Kasumi-1 (cell line): ENCODE data around the gene TNIK.

Experiments
- DNase-seq, 2 experiments: peaks; one replicate each; lab custom pipeline; 2025; lab: John Stamatoyannopoulos, UW

TNIK gene

DNA sequence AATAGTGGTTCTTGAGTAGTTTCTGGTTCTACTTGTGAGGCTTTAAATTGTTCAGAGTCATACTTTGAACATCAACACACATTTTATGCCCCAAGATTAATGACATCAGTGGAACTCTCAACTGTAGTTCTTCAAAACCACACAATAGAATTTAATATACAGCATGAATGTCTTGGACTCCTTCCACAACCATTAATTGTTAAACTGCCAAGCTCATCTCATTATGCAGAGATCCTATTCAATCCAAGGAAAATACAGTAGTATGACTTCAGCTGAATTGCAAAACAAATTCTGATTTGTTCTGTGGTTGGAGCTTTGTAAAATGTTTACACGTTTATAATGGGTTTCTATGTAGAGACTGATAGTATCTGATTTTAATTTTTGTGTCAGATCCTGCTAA is 234.5 kb downstream of the TNIK start:
- DNase-seq = no peak

DNA sequence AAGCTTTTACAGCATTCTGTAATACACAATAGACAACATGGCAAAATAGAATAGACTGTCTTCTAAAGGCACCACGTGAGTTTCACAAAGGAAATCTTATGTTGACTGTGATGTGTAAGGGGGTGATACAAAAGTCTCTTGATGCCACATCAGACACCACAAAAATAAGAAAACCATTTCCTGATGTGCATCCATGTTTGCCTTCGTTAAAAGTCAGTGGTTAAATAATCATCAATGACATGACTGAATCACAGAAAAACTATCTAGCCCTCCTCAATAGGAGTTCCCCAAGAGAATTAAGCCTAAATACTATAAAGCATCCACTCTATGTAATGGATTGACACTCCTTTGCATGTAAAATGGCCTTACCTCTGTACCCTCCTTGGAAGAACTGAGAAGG is 235.0 kb downstream of the TNIK start:
- DNase-seq = no peak

DNA sequence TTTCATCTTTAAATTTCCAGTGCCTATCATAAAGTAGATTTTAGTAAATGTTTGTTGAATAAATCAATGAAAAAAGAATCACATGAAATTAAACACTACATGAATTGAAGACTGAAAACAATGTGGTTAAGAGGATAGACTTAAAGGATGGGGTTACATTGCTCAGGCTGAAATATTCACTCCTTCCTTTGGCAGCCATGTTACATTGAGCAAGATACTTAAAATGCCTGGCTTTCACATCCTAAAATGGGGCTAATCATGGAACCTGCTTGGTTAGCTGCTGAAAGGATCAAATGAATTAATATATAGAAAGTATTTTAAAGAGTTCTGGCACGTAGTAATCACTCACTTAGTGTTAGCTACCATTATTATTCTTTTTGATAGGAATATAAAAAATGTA is 236.8 kb downstream of the TNIK start:
- DNase-seq = no peak

DNA sequence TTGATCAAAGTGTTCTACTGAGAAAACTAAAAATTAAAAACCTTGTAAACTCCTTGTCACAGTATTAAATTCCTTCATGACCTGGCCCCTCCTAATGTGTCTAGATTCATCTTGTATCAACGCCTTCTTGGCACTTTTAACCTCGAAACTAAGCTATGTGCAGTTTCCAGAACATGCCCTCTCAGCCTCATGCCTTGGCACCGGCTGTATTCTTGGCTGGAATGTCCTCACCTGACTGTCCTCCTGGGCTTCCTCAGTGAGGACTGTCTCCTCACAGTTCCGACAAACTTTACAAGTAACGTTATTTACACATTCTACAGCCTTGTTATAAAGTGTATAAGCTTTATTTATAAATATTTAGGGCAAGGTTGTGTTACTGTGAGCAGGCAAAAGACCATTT is 237.2 kb downstream of the TNIK start:
- DNase-seq = no peak

DNA sequence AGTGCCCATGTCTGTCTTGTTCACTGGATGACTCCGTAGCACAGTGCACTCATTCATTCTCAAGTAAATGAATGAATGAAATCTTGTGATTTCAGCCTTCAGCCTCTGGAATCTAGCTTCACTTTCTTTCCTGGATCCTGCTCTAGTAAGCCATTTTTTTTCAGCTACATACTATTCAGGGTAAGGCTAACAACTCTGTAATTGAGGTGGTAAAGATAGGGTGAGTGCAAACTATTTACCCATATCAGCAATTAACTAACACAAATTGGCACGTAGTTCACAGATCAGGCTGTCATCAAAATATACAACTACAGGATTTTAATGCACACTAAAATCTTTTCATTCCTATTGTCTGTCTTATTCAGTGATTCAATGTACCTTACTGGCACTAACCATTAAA is 238.6 kb downstream of the TNIK start:
- no peak for DNase-seq

DNA sequence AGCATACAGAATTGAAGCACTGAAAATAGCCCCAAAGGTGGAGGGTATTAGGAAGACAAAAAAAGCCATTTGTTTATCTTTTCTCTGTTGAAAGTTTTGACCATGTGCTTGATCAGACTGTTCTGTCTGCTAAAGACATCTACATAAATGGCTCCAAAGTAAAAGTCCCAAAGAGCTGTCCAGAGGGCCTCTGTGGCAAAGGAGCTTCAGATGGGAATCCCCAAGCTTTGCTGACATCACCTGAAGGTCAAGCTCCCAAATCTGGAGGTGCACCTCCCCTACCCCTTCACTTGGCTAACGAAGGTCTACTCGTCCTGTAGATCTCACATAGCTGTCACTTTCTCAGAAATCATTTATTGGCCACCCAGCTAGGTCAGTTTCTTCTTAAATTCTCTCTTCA is 239.1 kb downstream of the TNIK start:
- no peak for DNase-seq

DNA sequence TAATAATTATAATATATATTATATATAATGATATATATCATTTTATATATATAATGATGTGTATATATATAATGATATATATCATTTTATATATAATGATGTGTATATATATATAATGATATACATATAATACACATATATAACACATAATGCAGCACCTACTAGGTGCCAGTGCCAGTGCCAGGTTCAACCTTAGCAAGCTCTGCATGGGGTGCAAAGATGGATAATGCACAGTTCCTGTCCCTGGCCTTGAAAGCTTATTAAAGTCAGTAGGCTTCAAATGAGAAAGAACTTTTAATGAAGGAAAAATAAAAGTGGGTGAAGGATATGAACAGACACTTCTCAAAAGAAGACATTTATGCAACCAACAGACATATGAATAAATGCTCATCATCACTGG is 240.9 kb downstream of the TNIK start:
- no peak for DNase-seq

DNA sequence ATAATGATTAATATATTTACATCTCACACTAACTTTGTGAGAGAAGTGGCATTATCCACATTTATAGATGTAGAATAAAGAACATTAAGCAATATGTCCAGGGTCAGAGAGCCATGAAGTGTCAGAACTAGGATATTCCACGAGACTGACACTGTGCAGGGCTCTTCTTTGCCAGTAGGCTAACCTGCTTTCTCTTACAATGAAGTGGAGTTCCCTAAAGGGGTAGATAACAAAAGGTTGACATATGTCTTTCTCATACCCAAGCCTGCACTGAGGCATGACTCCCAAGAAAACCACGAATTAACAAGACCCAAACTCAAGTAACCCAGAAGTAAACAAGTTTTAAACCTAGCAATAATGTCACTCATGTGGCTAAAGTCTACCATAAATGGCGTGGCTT is 242.1 kb downstream of the TNIK start:
- peak in 1 of 2 experiments; percentile 7 for DNase-seq

DNA sequence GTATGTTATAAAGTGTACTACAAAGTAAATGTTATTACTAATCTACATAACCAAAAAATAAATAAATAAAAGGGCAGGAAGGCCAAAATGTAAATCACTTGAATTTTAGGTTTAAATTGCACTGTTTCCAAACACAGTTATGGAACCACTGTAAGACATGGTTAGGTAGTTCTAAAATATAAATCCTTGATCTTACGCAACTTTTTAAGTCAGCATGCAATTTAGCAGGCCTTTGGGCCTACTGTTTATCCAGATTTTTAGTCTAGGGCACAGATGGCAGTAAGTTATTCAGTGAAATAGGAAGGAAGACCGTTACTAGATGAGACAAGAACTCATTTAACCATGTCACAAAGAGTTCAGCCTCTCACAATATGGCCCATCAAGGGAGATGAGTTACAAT is 246.3 kb downstream of the TNIK start:
- DNase-seq = no peak

DNA sequence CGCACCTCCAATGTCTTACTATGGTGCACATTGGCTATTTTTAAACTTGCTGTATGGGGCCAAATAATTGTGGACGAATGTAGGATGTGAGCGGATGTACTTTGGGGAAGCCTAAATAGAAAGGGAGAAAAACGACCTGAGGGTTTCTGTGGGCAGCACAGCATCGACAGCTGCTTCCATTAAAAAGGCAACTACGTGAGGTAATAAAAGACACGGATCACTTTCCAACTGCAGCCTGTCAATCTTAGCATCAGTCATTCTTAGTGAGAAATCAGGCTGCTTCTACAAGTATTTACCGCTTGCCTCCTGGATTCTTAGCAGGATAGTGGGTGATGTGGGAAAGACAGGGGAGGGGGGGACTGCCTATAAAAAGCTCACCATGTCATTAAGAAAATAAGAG is 247.0 kb downstream of the TNIK start:
- no peak for DNase-seq

DNA sequence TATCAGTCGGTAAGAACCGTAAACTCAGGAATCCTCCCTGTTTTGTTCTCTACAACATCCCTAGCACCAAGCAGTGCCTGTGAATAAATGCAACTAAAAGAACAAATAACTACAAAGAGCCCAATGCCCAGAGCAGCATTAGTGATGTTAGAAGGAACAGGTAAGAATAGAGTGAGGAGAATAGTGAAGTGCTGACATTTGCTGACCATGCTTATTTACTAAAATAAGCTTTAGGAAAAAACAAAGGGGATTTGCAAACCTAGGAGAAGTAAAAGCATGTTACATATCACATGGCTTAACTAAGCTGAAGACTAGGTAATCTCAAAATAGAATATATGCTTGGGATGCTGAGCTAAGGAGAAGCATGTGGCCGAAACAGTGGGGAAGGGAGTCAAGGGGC is 247.6 kb downstream of the TNIK start:
- no peak for DNase-seq

DNA sequence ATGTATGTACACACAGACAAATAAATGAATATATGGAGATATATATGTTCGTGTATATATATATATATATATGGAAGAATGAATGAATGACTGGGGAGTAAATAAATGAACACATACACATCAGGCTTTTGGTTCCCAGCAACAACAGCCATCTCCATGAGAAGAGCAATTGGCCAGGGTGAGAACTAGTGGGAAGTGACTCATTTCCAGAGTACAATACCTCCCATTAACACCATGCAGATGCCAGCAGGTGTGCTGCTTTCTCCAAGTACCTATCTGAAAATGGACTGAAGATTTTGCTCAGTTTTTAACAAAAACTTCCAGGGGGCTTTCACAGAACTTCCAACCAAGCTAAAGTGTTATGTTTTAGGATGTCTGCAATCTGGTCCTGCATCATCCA is 253.9 kb downstream of the TNIK start:
- DNase-seq = no peak

DNA sequence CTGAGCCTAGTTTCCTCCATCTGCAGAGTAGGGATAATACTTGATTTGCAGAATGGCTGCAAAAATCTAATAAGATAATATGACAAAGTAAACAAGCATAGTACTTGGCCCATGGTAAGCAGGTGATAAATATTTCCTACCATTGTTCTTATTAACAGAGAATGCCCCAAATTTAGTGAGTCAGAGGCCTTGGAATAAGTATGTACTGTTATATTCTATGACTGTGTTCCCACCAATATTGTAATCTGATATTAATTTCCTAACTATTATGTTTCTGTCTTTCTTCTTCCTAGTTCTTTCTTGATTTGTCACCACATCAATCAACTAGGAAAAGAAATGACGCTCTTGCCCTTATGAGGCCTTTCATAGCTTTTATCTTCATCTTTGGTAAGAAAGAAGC is 255.3 kb downstream of the TNIK start:
- no peak for DNase-seq

DNA sequence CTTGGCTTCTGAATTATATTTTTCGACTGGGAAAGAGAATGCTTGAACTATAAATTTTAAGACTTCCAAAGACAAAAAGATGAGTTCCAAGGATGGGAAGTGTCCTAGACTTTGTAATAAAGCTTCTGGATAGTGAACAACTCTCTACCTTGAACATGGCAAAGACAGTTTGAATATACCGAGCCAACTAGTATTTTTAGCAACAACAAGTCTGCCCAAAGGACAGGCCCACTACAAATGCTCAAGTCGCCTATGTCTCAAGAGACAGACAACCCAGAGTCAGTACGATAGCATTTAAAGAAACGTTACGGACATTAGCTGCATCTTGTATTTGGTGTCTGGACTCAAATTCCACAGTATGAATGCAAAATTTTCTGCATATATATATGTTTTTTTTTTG is 258.4 kb downstream of the TNIK start:
- DNase-seq = no peak

DNA sequence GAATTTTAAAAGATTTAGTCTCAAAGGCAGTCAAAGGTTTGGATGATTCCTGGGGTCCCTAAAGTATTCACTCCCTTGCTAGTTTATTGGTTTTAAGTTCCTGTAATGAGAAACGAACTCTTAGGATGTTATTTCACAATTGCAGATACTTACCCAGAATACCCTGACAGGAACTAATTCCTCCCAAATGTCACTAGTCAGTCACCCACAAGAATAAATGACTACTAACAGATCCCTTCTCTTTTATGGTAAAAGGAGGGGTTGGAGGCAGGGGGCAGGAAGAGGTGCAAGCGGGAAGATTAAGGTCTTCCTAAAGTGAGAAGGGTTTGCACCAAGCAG is 259.5 kb downstream of the TNIK start:
- DNase-seq = peak; percentile 94 to 95

DNA sequence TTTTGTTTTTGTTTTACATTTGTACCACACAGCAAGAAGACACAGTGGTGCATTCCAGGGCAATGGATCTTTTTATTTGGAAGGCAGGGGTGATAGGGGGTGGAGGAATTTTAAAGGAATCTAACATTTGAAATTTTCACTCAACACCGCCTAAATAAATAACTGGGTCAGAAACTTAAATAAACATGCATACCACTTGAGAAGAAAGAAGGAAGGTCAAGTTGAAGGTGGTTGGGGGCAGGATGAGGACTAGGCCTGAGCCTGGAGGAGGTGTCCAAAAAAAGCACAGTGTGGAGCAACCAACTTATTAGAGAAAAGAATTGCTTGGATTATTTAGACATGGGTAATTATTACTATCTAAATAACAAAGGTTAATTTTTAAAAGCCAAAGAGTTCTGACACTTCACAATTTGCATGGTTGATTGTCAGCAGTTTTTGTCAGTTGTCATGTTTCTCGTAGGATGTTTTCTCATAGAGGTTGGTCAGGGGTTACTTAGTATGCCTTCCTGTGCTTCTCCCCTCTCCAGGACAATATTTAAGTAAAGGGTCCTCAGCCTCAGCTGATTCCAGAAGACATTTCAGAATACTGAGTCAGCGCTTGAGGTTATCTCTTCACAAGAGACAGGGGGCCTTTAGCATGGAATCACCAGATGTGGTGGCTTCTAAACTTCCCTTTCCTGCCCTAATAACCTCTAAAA is 260.0 kb downstream of the TNIK start:
- peak in 1 of 2 experiments; percentile 44 for DNase-seq

DNA sequence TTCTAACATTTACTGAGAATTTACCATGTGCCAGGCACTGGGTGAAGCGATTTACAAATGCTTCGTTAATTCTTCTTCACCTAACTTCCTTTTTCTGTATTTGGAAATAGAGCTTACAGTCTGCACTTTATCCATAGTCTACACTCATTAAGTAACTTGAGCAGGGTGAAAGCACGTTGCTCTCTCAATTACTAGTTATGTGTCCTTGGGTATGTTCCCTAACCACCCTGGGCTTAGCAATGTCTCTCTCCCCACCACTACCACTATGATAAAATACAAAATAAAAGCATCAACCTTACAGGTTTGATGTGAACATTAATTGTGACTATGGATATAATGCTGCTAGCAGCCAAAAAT is 260.8 kb downstream of the TNIK start:
- DNase-seq = peak; percentile 34 to 37

DNA sequence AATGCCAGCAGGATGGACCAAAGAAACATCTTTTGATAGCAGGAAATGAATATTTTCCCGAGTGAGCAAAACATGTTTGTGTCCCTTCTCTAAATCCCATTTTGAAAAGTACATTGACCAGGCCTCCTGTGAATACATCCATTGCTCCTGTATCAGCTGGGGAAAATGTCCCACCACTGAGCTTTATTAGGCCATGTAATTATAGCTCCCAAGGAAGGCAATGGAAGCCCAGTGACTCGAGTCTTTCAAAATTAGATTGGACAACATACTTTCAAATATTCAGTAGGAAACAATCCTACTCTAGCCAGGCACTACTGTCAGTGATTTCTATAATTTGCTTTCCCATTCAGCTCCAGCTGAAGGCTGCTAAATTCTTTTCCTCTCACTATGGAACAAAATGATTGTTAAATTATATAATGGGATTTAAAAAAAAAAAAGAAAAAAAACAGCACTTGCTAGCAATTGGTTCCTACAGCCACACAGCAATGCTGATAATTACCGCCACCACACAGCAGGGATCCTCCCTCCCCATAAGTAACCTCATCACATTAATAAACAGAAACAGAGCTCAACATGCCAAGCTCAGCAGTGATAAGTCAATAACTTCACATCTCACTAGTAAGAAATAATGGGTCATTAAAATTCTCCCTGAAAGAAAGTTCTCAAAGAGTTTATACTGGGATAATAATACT is 261.3 kb downstream of the TNIK start:
- DNase-seq = no peak

DNA sequence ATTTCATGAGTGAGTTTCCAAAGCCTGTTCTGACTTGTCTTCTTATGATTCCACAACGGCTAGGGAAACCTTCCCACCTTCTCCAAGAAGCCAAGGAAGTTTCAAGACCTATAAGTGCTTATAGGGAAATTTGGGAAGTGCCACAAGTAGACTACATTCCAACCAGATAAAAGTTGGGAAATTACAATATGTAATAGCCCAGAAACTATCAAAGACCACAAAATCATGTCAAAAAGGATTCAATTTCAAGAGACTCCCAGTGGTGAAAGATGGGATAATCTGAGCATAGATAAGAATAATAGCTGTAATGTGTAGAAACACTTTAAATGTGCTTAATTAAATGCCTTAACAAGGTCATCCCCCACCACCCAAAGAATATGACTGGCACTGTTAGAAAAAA is 264.5 kb downstream of the TNIK start:
- DNase-seq = peak; percentile 30 to 36

DNA sequence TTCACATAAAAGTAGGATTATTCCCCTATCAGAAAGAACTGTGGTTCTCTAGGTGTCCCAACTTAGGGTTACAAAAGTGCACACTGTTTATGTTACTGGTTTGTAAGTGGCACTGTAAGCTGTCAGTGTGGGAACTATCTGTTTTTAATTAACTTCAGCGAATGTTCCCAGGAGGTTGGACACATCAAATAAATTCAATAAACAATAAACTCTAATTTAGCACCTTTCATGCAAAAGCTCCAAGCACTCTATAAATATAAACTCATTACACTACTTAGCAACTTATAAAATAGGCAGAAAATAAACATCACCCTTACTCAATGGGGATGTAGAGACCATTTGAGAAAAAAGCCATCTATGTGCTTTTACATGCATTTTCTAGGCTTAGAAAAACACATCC is 265.2 kb downstream of the TNIK start:
- no peak for DNase-seq

DNA sequence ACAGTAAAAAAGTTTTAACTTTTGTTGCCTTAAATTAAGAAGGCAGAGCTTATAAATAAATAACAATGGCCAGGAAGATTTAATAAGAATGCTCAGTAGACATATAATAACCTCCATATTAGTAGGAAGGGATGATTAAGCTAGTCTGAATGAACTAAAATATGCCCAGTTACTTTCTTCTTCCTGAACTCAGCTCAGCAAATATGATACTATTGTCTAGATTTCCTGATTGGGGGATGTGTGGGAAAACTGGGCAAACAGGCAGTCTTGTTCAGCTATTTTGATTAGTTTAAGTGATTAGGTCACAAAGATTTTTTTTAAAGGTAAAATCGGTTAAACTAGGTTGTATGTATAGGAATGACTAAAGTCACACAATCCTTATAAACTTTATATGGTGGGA is 266.5 kb downstream of the TNIK start:
- no peak for DNase-seq

DNA sequence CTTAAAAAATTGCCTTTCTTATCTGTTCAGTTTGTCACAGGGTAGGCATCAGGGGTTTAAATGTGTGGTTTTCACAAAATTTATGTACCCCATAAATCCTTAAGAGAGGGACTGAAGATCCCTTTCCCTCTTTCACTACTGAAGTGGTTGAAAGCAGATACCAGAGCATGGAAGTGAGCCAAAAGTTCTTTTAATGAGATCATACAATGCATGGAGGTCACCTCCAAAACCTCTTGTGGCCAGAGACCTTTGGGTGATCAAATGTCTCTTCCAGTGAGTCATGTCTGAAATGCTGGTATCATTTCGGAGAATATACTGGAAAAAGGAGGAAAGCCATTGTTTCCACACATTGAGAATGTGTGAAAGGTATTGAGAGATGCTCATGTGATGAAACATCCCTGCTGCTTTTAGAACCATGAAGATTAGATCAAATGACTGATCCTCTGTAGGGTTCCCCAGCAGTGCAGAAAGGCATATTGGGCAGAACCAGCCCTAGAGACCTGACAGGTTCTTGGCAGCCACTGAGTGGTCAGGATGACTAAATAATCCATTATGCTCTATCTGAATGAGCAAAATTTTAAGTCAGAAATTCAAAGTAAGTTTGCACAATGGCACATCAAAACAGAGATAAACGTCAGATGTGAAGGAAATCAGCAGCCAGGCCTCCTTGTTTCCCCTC is 267.9 kb downstream of the TNIK start:
- DNase-seq = no peak

DNA sequence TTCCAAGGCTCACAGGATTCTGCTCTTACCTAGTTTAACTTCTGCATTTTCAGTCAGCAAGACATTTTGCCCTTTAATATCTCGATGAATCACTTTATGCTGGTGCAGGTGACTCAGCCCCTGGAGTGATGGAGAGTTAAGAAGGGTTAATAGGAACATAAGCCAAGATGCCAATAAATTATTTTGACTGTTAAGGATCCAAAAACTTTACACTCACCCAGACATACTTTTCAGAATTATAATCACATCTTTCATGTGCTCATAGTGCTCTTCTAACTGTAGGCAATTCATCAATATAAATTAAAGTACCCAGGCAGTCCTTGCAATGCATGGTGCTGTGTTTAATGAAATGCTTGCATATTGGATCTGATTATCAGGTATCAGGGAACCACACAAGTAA is 269.5 kb downstream of the TNIK start:
- DNase-seq = no peak
